SH-SY5Y (cell line): ENCODE measurements around the gene IPO4.

ENCODE experiments used
- GATA2 ChIP-seq: IDR thresholded peaks from 2 replicates; pipeline ENCODE4 v1.6.1; 2011; ENCODE audit warnings: mild to moderate bottlenecking, low read depth, low read length
- GATA3 ChIP-seq: IDR thresholded peaks from 2 replicates; pipeline ENCODE4 v1.6.1; 2011; ENCODE audit warnings: low read depth, mild to moderate bottlenecking, low read length, moderate library complexity

- TF ChIP-seq GATA3 = no peak
- TF ChIP-seq GATA2 = no peak
Measured at GRCh38 chr14:24132061-24132685, 56.4 kb downstream of the IPO4 start.
